ENCODE results near the gene ENOX1. TPM values are rescaled to one million over a fixed set of nuclear protein-coding genes. Genes with fewer than 3 reads are reported as not detected.
A peak's percentile ranks its signal among the peaks of the same experiment; 100 is the strongest.

ENOX1 gene
- total and polyA plus RNA-seq, 8 donors, result 0.23 to 2.0 (median 0.94) TPM

- no peaks in the 10 kb centered on the region for H3K9me3 ChIP-seq
- FAIRE-seq (no peak), ATAC-seq (no peak), DNase-seq (no peak)
- no peak for TF ChIP-seq CTCF (IDR thresholded peaks at IDR 0.05)
- H3K4me3 ChIP-seq, result no peak overlapping the region
- no peaks in the 10 kb centered on the region for H3K27me3 ChIP-seq
- no peaks in the 10 kb centered on the region for H3K36me3 ChIP-seq
- H3K4me1 ChIP-seq, result no peaks in the 10 kb centered on the region
- H3K27ac ChIP-seq, result no peak overlapping the region
- intact Hi-C loops (cut with DNase I), result no loop called here
Measured at GRCh38 chr13:43518833-43519232, 267.9 kb downstream of the ENOX1 start.

GRCh38 chr13:43516401-43516833 lies 270.4 kb downstream of the ENOX1 start:
- DNase-seq (no peak), ATAC-seq (peak in 3 of 4 donors; percentile 25 to 67 (median 62)), FAIRE-seq (peak; percentile 75)
- no peaks in the 10 kb centered on the region for H3K4me1 ChIP-seq
- H3K27ac ChIP-seq, result no peak overlapping the region
- WGBS, 2 donors, result 35 to 42% methylated on average over 2 of the region's 2 CpGs
- intact Hi-C loops (cut with DNase I), result no loop called here
- TF ChIP-seq CTCF (IDR thresholded peaks at IDR 0.05), result no peak
- H3K36me3 ChIP-seq, result no peaks in the 10 kb centered on the region
- no peaks in the 10 kb centered on the region for H3K9me3 ChIP-seq
- no peaks in the 10 kb centered on the region for H3K27me3 ChIP-seq
- no peak overlapping the region for H3K4me3 ChIP-seq

GRCh38 chr13:43515531-43515930 lies 271.2 kb downstream of the ENOX1 start:
- H3K4me1 ChIP-seq, result no peaks in the 10 kb centered on the region
- intact Hi-C loops (cut with DNase I), result no loop called here
- H3K36me3 ChIP-seq, result no peaks in the 10 kb centered on the region
- no peaks in the 10 kb centered on the region for H3K27me3 ChIP-seq
- WGBS, 2 donors, result 71 to 74% methylated on average over 1 of the region's 1 CpG
- H3K27ac ChIP-seq, result no peak overlapping the region
- no peak for DNase-seq
- TF ChIP-seq CTCF (IDR thresholded peaks at IDR 0.05), result no peak
- no peak for ATAC-seq
- FAIRE-seq, result no peak
- no peaks in the 10 kb centered on the region for H3K9me3 ChIP-seq
- no peak overlapping the region for H3K4me3 ChIP-seq

- FAIRE-seq (no peak), ATAC-seq (no peak), DNase-seq (no peak)
- Histone ChIP-seq H3K27ac (no peak overlapping the region), H3K27me3 (no peaks in the 10 kb centered on the region), H3K4me1 (no peaks in the 10 kb centered on the region), H3K4me3 (no peak overlapping the region), H3K36me3 (no peaks in the 10 kb centered on the region), H3K9me3 (no peaks in the 10 kb centered on the region)
- intact Hi-C loops (cut with DNase I), result no loop called here
- no peak for TF ChIP-seq CTCF (IDR thresholded peaks at IDR 0.05)
- WGBS, 2 donors, result 97 to 100% methylated on average over 1 of the region's 1 CpG
Measured at GRCh38 chr13:43514311-43514710, 272.5 kb downstream of the ENOX1 start.

GRCh38 chr13:43512221-43512620 lies 274.6 kb downstream of the ENOX1 start:
- no peak overlapping the region for H3K27ac ChIP-seq
- 87 to 95% methylated on average over 2 of the region's 2 CpGs for WGBS, 2 donors
- no peaks in the 10 kb centered on the region for H3K36me3 ChIP-seq
- intact Hi-C loops (cut with DNase I), result no loop called here
- no peaks in the 10 kb centered on the region for H3K4me1 ChIP-seq
- ATAC-seq, result no peak
- TF ChIP-seq CTCF (IDR thresholded peaks at IDR 0.05), result no peak
- no peak overlapping the region for H3K4me3 ChIP-seq
- no peak for DNase-seq
- no peak for FAIRE-seq
- H3K9me3 ChIP-seq, result no peaks in the 10 kb centered on the region
- no peaks in the 10 kb centered on the region for H3K27me3 ChIP-seq
